ENCODE results near the gene CHN1.

The CHN1 gene

DNA sequence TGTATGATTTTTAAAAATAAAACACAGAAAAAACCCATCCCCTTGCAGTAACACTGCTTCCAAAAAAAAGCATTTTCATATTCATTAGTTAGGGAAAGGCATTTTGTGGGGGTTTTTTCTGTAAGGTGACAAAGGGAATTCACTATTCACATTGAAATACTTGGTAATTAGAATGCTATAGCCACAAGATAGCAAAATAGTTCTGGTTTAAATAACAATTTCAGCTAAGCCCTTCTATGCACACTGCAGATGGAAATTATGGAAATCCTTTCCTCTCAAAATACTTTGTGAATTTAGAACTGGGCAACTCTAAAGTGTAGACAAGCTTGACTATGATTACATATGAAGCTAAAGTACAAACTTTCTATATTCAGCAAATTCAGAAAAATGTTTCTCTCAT is 138.8 kb downstream of the CHN1 start:
- TF ChIP-seq, protein P1, sequence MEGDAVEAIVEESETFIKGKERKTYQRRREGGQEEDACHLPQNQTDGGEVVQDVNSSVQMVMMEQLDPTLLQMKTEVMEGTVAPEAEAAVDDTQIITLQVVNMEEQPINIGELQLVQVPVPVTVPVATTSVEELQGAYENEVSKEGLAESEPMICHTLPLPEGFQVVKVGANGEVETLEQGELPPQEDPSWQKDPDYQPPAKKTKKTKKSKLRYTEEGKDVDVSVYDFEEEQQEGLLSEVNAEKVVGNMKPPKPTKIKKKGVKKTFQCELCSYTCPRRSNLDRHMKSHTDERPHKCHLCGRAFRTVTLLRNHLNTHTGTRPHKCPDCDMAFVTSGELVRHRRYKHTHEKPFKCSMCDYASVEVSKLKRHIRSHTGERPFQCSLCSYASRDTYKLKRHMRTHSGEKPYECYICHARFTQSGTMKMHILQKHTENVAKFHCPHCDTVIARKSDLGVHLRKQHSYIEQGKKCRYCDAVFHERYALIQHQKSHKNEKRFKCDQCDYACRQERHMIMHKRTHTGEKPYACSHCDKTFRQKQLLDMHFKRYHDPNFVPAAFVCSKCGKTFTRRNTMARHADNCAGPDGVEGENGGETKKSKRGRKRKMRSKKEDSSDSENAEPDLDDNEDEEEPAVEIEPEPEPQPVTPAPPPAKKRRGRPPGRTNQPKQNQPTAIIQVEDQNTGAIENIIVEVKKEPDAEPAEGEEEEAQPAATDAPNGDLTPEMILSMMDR (IDR thresholded peaks at IDR 0.05; ENCODE audit: borderline replicate concordance, insufficient read depth, low read depth, low read length): no peak

DNA sequence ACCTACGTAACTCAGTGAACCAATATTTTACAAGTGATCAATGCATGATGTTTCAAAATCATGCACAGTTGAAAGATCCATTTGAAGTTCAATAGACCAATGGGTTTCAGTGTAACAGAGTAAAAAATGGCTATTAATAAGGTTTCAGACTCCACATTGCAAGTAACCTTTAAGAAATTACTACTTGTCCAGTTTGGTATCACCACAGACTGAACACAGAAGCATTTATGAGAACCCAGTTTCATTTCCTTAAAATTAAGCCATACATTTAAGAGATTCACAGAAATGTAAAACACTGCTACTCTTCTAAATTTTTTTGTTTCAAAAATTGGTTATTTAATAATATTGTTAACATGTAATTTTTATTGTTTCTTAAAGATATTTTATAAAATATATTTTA is 142.0 kb downstream of the CHN1 start:
- H3K4me3 ChIP-seq (ENCODE audit: low read depth, low read length): no peak overlapping the region
- TF ChIP-seq, protein P1 (IDR thresholded peaks at IDR 0.05; ENCODE audit: borderline replicate concordance, insufficient read depth, low read depth, low read length): no peak

More for the DNA sequence above, 138.8 kb downstream of the CHN1 start:
- no peak overlapping the region for H3K4me3 ChIP-seq (ENCODE audit: low read depth, low read length)

DNA sequence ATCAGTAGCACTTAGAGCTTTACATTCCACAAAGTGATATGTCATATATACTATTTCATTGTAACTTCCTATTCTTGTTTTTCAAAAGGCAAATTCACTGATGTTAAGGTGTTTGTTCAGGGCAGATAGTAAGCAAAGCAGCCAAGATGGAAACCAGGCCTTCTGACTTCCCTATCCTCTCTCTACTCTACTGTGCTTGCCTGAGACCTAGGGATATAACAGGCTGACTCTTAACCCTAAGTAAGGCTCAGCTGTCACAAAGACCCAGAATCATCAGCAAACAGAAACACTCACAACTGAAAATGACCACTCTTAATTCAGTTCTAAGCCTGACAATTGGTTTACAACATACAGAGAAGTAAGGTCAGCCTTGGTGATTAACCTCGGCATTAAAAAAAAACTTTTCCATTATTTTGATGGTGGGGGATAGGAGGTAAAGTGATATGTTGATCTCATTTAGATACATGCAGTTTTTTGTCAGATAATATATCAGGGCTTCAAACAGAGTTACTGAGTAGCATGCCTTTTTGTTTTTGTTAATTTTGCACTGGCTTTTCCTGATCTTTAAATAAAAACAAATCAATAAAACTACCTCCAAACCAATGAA is 145.5 kb downstream of the CHN1 start:
- TF ChIP-seq, protein P1 (IDR thresholded peaks at IDR 0.05; ENCODE audit: borderline replicate concordance, insufficient read depth, low read depth, low read length): no peak
- no peak overlapping the region for H3K4me3 ChIP-seq (ENCODE audit: low read depth, low read length)

- TF ChIP-seq, protein P1 (IDR thresholded peaks at IDR 0.05; ENCODE audit: borderline replicate concordance, insufficient read depth, low read depth, low read length): no peak
- H3K4me3 ChIP-seq (ENCODE audit: low read depth, low read length): no peak overlapping the region
These were observed 146.4 kb downstream of the CHN1 start for GRCh38 chr2:174858745-174859144.

- TF ChIP-seq, protein P1 (IDR thresholded peaks at IDR 0.05; ENCODE audit: borderline replicate concordance, insufficient read depth, low read depth, low read length): no peak
- H3K4me3 ChIP-seq (ENCODE audit: low read depth, low read length): no peak overlapping the region
These were observed 148.7 kb downstream of the CHN1 start for GRCh38 chr2:174856447-174856846.

DNA sequence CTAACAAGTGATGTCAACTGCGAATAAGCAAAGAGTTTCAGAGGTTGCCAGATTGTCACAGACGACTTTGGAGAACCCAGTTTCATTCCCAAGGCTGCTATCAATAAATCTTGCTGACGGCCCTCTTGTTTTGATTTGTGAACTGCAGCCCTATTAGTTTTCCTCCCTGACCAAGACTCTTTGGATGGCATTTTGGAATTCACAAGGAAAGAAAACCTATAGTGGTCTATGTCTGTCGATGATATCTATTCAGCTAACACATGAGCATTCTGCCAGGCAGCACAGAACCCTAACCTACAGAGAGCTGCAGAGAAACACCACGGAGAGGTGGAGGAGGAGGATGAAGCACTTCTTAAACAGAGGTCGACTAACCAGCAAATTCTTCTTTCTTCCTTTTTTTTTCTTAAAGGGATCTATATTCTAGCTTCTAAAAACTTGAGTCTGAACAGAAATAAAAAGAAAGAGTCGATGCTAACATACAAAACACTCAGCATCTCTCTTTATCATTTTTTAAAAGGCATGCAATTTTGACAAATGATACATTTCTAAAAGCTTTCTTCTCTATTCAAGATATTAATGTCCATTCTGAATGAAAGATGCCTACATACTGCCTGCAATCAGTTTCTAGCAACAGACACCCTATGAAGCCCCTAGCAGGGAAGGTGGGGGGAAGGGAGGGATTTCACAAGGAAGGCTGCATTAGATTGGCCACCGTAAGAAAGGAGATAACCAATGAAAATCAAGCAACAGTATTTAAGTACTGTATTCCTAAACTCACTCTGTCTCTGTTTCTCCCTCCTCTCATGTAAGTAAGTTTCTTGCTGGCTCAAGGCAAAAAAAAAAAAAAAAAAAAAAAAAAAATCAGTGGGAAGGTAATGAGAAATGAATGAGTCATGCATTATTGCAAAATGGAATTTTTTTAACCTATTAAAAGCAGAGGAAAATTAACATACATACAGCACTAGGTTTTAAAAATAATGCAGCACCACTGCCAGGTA is 157.9 kb downstream of the CHN1 start:
- TF ChIP-seq, protein P1 (IDR thresholded peaks at IDR 0.05; ENCODE audit: borderline replicate concordance, insufficient read depth, low read depth, low read length): no peak
- no peak overlapping the region for H3K4me3 ChIP-seq (ENCODE audit: low read depth, low read length)
